ENCODE measurements around the gene BCAR3.

Gene BCAR3

GRCh38 chr1:93603106-93603505, 78.5 kb downstream of the BCAR3 start:
- no peaks in the 10 kb centered on the region for H3K27me3 ChIP-seq (ENCODE audit: low read length)
- no peaks in the 10 kb centered on the region for H3K9me2 ChIP-seq (replicated peaks; ENCODE audit: insufficient read depth, low read length)
- TF ChIP-seq EZH2phosphoT487 (conservative IDR thresholded peaks at IDR 0.05; ENCODE audit: low read length) (no peak), CTCF (IDR thresholded peaks at IDR 0.05; ENCODE audit: insufficient read depth, low read length, poor library complexity, severe bottlenecking) (no peak)
- no peak overlapping the region for H3K4me3 ChIP-seq (ENCODE audit: insufficient read depth, low read length, poor library complexity, severe bottlenecking)
- H3K4me2 ChIP-seq (ENCODE audit: low read depth, low read length, poor library complexity, severe bottlenecking): no peak overlapping the region
- no peaks in the 10 kb centered on the region for H3K36me3 ChIP-seq (ENCODE audit: low read length)
- H4K20me1 ChIP-seq (ENCODE audit: low read depth, low read length): no peaks in the 10 kb centered on the region
- no peaks in the 10 kb centered on the region for H3K9me3 ChIP-seq (ENCODE audit: insufficient read depth, low read length)
- no peak overlapping the region for H2AFZ ChIP-seq (ENCODE audit: low read depth, low read length, severe bottlenecking)
- no peaks in the 10 kb centered on the region for H3K79me2 ChIP-seq (ENCODE audit: insufficient read depth, low read length)
- no peaks in the 10 kb centered on the region for H3F3A ChIP-seq (ENCODE audit: insufficient read depth)
- no peak overlapping the region for H3K27ac ChIP-seq (ENCODE audit: low read depth, low read length)
- no peak overlapping the region for H3K9ac ChIP-seq (ENCODE audit: low read length)

- no peak overlapping the region for H2AFZ ChIP-seq (ENCODE audit: low read depth, low read length, severe bottlenecking)
- no peaks in the 10 kb centered on the region for H3K27me3 ChIP-seq (ENCODE audit: low read length)
- no peak overlapping the region for H3K27ac ChIP-seq (ENCODE audit: low read depth, low read length)
- H3K79me2 ChIP-seq (ENCODE audit: insufficient read depth, low read length): no peaks in the 10 kb centered on the region
- H3K4me2 ChIP-seq (ENCODE audit: low read depth, low read length, poor library complexity, severe bottlenecking): no peak overlapping the region
- no peaks in the 10 kb centered on the region for H3K9me3 ChIP-seq (ENCODE audit: insufficient read depth, low read length)
- H3F3A ChIP-seq (ENCODE audit: insufficient read depth): no peaks in the 10 kb centered on the region
- H3K4me3 ChIP-seq (ENCODE audit: insufficient read depth, low read length, poor library complexity, severe bottlenecking): no peak overlapping the region
- TF ChIP-seq CTCF (IDR thresholded peaks at IDR 0.05; ENCODE audit: insufficient read depth, low read length, poor library complexity, severe bottlenecking) (no peak), EZH2phosphoT487 (conservative IDR thresholded peaks at IDR 0.05; ENCODE audit: low read length) (no peak)
- no peaks in the 10 kb centered on the region for H3K9me2 ChIP-seq (replicated peaks; ENCODE audit: insufficient read depth, low read length)
- H3K36me3 ChIP-seq (ENCODE audit: low read length): no peaks in the 10 kb centered on the region
- H3K9ac ChIP-seq (ENCODE audit: low read length): no peak overlapping the region
- no peaks in the 10 kb centered on the region for H4K20me1 ChIP-seq (ENCODE audit: low read depth, low read length)
Measured at GRCh38 chr1:93602101-93602500, 79.5 kb downstream of the BCAR3 start.

GRCh38 chr1:93601686-93602085, 80.0 kb downstream of the BCAR3 start:
- Histone ChIP-seq H3K27me3 (ENCODE audit: low read length) (no peaks in the 10 kb centered on the region), H3F3A (ENCODE audit: insufficient read depth) (no peaks in the 10 kb centered on the region), H3K4me2 (ENCODE audit: low read depth, low read length, poor library complexity, severe bottlenecking) (no peak overlapping the region), H3K4me3 (ENCODE audit: insufficient read depth, low read length, poor library complexity, severe bottlenecking) (no peak overlapping the region), H4K20me1 (ENCODE audit: low read depth, low read length) (no peaks in the 10 kb centered on the region), H3K36me3 (ENCODE audit: low read length) (no peaks in the 10 kb centered on the region), H2AFZ (ENCODE audit: low read depth, low read length, severe bottlenecking) (no peak overlapping the region), H3K9me2 (replicated peaks; ENCODE audit: insufficient read depth, low read length) (no peaks in the 10 kb centered on the region), H3K27ac (ENCODE audit: low read depth, low read length) (no peak overlapping the region), H3K9ac (ENCODE audit: low read length) (no peak overlapping the region), H3K9me3 (ENCODE audit: insufficient read depth, low read length) (no peaks in the 10 kb centered on the region), H3K79me2 (ENCODE audit: insufficient read depth, low read length) (no peaks in the 10 kb centered on the region)
- no peak for TF ChIP-seq CTCF (IDR thresholded peaks at IDR 0.05; ENCODE audit: insufficient read depth, low read length, poor library complexity, severe bottlenecking)
- no peak for TF ChIP-seq EZH2phosphoT487 (conservative IDR thresholded peaks at IDR 0.05; ENCODE audit: low read length)

All from SU-DHL-6 (cell line).